ENCODE results near the gene RHOF.
"Not testable (repeated sequence)": the region's sequence is repeated elsewhere in the genome, so short reads cannot be mapped to it uniquely, and the experiment has no call there.

The RHOF gene

GRCh38 chr12:121775501-121775900 is 18.0 kb downstream of the RHOF start:
- DNase-seq (ENCODE audit: low read depth in 2 of 2) = no peak

- no peak for DNase-seq (ENCODE audit: low read depth in 2 of 2)
Measured at GRCh38 chr12:121774968-121775474, 18.5 kb downstream of the RHOF start.

- DNase-seq (ENCODE audit: low read depth in 2 of 2) = peak; percentile 68 to 70
Measured at GRCh38 chr12:121773011-121773777, 20.3 kb downstream of the RHOF start.

GRCh38 chr12:121770813-121771625 is 22.5 kb downstream of the RHOF start:
- no peak for DNase-seq (ENCODE audit: low read depth in 2 of 2)

- no peak for DNase-seq (ENCODE audit: low read depth in 2 of 2)
Measured at GRCh38 chr12:121770388-121770787, 23.1 kb downstream of the RHOF start.

GRCh38 chr12:121769831-121770301 is 23.6 kb downstream of the RHOF start:
- DNase-seq (ENCODE audit: low read depth in 2 of 2) = no peak

- DNase-seq (ENCODE audit: low read depth in 2 of 2) = no peak
Measured at GRCh38 chr12:121769297-121769830, 24.1 kb downstream of the RHOF start.

GRCh38 chr12:121767525-121768016 is 25.9 kb downstream of the RHOF start:
- DNase-seq (ENCODE audit: low read depth in 2 of 2) = no peak

GRCh38 chr12:121766290-121767039 is 27.0 kb downstream of the RHOF start:
- DNase-seq (ENCODE audit: low read depth in 2 of 2) = no peak

- DNase-seq (ENCODE audit: low read depth in 2 of 2) = no peak
Measured at GRCh38 chr12:121765573-121765972, 27.9 kb downstream of the RHOF start.

- no peak for DNase-seq (ENCODE audit: low read depth in 2 of 2)
Measured at GRCh38 chr12:121764808-121765207, 28.7 kb downstream of the RHOF start.

GRCh38 chr12:121762269-121762668 is 31.2 kb downstream of the RHOF start:
- no peak for DNase-seq (ENCODE audit: low read depth in 2 of 2)

- not testable (repeated sequence) for DNase-seq (ENCODE audit: low read depth in 2 of 2)
Measured at GRCh38 chr12:121758536-121758935, 35.0 kb downstream of the RHOF start.

GRCh38 chr12:121755591-121755990 is 37.9 kb downstream of the RHOF start:
- no peak for DNase-seq (ENCODE audit: low read depth in 2 of 2)

- DNase-seq (ENCODE audit: low read depth in 2 of 2) = no peak
Measured at GRCh38 chr12:121754836-121755235, 38.7 kb downstream of the RHOF start.

GRCh38 chr12:121753844-121754264 is 39.6 kb downstream of the RHOF start:
- no peak for DNase-seq (ENCODE audit: low read depth in 2 of 2)

- no peak for DNase-seq (ENCODE audit: low read depth in 2 of 2)
Measured at GRCh38 chr12:121751749-121752351, 41.6 kb downstream of the RHOF start.

GRCh38 chr12:121751034-121751433 is 42.5 kb downstream of the RHOF start:
- DNase-seq (ENCODE audit: low read depth in 2 of 2) = no peak

- DNase-seq (ENCODE audit: low read depth in 2 of 2) = no peak
Measured at GRCh38 chr12:121750507-121750955, 43.0 kb downstream of the RHOF start.

- DNase-seq (ENCODE audit: low read depth in 2 of 2) = no peak
Measured at GRCh38 chr12:121749267-121749666, 44.2 kb downstream of the RHOF start.
